CD4-positive, alpha-beta T cell treated with Interferon alpha-2 for 1 hour (primary cell): ENCODE results near the gene MRPS30.
"Not testable (repeated sequence)": the region's sequence is repeated elsewhere in the genome, so short reads cannot be mapped to it uniquely, and the experiment has no call there.

ENCODE experiments used
- DNase-seq, 2 donors: peaks; one replicate each; pipeline ENCODE4 v3.0.0-alpha.2; 2020 to 2022

Gene MRPS30

GRCh38 chr5:44808435-44809214 is at the start of gene MRPS30:
MRPS30 (plus strand) TSS chr5:44808947; CDS start chr5:44808963, 16 bp downstream.
- DNase-seq = peak; percentile 94 to 96

GRCh38 chr5:44769200-44769876 is 39.4 kb upstream of the MRPS30 start:
- no peak for DNase-seq

DNA sequence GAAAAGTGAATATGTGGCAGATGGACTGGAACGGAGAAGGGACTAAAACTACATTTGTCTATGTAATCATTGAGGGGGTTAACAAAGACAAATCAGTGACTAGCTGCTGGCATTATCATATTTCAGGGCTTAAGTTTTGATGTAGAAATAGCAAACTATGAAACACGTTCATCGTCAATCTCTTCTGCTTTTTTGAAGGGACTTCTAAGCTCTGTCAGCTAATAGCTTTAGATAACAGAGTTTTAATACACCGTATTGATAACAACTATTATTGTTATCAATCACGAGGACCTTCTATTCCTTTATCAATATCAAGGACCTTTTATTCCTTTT is 38.9 kb upstream of the MRPS30 start:
- no peak for DNase-seq

GRCh38 chr5:44770780-44771717 is 37.7 kb upstream of the MRPS30 start:
- no peak for DNase-seq

DNA sequence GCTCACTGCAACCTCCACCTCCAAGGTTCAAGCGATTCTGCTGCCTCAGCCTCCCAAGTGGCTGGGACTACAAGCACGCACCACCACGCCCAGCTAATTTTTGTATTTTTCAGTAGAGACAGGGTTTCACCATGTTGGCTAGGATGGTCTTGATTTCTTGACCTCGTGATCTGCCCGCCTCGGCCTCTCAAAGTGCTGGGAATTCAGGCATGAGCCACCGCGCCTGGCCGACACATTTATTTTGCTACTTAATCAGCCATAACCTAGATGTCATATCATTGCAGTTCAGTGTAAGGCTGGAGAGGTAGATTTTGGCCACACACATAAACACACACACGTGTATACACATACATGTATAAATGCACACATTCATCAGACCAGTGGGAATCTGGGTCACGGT is 36.4 kb upstream of the MRPS30 start:
- not testable (repeated sequence) for DNase-seq

DNA sequence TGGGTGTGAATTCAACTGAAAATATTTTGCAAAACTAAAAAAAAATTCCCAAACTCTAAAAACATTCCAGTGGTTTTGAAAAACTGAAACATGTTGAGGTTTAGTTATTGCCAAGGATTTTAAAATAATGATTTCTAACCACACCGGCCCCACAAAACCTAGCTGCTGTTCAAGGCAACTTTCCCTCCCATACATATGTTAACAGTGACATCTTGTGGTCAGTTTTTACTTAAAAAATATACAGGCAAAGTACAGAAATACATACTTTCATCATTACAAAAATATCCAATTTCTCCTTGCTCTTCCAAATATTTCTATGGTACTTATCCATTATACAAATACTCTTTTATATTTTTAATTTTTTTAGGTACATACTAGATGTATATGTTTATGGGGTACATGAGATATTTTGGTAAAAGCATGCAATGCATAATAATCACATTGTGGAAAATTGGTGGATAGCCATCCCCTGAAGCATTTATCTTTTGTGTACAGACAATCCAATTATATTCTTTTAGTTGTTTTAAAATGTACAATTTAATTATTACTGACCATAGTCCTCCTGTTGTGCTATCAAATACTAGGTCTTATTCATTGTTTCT is 34.4 kb upstream of the MRPS30 start:
- DNase-seq = peak in 1 of 2 donors; percentile 35

DNA sequence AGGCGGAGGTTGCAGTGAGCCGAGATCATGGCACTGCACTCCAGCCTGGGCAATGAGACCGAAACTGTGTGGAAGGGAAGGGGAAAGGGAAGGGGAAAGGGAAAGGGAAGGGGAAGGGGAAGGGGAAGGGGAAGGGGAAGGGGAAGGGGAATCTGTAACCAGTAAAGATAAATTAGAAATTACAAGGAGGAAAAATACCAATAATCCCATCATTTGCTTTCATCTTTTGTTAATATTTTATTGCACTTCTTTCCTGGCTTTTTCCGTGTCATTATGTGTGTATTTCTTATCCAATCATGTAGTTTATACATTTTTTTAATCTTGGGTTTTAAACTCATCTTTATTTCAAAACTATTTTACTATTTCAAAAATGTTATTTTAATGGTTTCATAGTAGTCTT is 29.6 kb upstream of the MRPS30 start:
- no peak for DNase-seq

DNA sequence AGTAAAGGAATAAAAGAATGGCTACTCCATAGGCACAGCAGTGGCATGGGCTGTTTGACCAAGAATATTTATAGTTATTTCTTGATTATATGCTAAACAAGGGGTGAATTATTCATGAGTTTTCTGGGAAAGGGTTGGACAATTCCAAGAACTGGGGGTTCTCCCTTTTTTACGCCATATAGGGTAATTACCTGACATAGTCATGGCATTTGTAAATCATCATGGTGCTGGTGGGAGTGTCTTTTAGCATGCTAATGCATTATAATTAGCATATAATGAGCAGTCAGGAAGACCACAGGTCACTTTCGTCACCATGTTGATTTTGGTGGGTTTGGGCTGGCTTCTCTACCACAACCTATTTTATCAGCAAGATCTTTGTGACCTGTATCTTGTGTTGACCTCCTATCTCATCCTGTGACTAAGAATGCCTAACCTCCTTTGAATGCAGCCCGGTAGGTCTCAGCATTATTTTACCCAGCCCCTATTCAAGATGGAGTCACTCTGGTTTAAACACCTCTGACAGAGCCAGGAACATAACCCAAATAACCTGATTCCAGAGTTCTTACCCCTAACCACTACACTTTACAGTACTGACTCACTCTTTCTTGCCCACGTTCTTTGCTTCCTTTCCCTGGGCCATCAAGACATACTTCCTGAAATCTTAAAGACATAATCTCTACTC is 25.0 kb upstream of the MRPS30 start:
- DNase-seq = no peak

- no peak for DNase-seq
Observed at GRCh38 chr5:44787731-44788130, 21.0 kb upstream of the MRPS30 start.

DNA sequence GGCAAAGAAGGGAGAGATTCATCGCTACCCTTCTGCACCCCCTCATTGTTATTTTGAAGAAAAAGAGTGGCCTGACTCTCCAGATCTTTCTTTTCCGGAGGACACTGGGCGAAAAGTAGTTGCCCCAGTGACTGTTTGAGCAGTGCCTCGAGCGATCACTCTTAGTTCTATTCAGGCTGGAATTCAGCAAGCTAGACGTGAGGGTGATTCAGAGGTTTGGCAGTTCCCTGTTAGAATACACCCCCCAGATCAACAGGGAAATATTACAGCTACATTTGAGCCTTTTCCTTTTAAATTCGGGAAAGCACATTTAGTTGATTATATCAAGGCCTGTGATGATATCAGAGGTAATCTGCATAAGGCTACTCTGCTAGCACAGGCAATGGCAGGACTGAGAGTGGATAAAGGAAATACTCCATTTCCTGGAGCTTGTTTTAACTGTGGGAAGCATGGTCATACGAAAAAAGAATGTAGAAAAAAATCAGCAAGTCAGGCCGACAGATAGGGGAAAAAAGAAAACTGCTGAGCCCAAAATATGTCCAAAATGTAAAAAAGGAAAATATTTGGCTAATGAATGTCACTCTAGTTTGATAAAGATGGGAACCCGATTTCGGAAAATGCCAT is 19.3 kb upstream of the MRPS30 start:
- DNase-seq = not testable (repeated sequence)

DNA sequence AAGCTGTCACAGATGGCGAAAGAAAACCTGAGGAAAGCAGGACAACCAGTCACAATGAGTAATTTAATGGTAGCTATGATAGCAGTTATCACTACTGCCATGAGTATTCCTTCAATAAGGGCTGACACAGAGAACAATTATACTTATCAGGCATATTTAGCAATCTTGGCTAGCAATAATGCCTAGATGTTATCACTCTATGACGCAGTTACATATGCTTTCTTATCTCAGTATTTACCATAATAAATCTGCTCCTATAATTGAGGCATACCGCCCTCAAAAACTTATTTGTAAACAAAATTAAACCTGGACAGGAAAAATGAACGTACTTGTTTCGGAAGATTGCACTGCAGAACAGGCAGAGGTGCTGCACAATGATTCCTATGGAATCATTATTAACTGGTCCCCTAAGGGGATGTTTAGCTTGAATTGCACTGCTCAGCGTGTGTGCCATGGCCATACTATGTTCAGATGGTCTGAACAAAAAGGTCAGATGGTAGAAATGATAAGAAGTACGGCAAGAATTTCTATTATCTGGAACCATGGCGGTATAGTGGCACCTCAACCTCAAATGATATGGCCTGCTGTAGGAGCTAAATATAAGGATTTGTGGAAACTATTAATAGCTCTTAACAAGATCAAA is 16.6 kb upstream of the MRPS30 start:
- not testable (repeated sequence) for DNase-seq

DNA sequence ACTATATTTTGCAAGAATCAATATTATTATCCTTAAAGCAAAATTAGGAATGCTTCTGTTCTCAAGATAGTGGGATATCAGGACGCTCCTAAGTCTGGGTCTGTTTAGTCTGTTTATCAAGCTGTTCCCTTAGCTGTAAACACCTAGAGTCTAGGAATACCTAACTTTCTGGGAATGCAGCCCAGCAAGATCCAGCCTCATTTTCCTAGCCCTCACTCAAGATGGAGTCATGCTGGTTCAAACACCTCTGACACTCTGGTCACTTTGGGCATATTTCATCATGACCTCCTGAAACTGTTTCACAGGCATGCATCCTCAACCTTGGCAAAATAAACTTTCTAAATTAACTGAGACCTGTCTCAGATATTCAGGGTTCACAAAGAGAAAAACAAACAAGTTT is 14.4 kb upstream of the MRPS30 start:
- no peak for DNase-seq

- DNase-seq = no peak
Observed at GRCh38 chr5:44795496-44795895, 13.3 kb upstream of the MRPS30 start.

DNA sequence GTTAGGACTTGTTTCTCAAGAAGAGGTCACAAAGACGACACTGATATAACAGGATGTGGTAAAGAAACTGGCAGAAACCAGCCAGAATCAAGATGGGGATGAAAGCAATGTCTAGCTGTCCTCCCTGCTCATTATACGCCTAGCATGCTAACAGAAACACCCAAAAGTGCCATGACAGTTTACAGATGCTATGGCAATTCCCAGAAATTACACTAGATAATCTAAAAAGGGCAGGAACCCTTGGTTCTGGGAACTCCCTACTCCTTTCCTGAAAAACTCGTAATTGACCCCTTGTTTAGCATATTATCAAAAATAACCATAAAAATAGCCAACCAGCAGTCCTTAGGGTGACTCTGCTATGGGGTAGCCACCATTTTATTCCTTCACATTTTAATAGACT is 10.9 kb upstream of the MRPS30 start:
- DNase-seq = no peak

DNA sequence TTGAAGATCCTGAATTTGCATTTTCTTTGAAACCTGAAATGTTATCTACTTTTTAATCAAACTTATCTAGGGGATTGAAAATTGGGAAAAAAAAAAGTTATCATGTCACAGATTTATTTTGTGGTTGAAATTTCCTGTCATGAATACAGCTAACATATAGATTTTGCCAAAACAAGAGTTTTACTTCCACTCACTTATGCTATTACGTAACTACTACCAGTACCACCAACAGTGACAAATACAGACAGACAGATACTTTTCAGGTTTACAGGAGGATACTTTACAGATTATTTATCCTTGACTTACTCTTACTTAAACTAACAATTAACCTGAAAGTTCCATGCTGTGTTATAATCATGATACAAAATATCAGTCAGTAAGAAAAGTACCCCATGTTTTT is 6.8 kb upstream of the MRPS30 start:
- DNase-seq = no peak

DNA sequence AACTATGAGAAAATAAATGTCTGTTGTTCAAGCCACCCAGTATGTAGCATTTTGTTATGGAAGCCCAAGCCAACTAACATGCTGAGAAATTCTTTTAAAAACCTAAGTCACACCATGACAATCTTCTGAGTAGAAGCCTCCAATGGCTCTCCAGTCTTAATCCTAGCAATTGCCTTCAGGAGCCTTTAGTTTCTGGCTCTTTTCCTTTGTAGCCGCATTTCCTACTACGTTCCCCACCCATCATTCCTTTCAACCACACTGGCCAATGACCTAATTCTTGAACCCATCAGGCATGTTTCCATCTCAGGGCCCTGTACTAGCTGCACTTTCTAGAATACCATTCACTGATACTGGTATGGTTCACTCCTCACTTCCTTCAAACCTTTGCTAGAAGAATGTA is 2.1 kb upstream of the MRPS30 start:
- no peak for DNase-seq

DNA sequence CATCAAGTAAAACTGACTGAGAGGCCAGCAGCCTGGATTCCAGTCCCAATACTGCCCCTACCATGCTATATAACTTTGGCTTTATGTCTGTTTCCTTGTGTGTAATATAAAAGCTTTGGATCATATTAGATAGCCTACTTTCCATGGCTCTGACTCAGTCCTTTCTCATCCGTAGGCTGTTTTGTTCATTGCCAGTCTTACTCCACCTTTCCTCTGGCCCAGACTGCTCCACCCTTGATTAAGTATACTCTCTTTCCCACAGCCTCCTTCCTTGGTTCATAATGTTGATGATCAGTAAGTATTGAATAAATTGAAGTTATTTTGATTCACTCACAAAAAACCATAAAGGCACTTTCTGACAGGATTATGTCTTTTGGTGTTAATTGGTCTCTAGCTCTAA is 1.5 kb upstream of the MRPS30 start:
- no peak for DNase-seq

GRCh38 chr5:44809215-44809955 is 638 bp downstream of the MRPS30 start:
- peak; percentile 3 to 46 for DNase-seq

- DNase-seq = no peak
Observed at GRCh38 chr5:44809956-44810420, 1.2 kb downstream of the MRPS30 start.

DNA sequence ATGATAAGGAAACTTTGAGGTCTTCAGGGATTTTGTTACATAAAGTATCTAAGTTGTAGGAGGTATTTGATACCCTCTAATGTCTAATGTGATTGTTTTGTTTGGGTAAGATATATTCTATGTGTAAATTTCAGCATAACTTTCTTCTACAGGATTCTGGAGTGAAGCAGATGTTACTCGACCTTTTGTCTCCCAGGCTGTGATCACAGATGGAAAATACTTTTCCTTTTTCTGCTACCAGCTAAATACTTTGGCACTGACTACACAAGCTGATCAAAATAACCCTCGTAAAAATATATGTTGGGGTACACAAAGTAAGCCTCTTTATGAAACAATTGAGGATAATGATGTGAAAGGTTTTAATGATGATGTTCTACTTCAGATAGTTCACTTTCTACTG is 6.0 kb downstream of the MRPS30 start:
- DNase-seq = no peak

DNA sequence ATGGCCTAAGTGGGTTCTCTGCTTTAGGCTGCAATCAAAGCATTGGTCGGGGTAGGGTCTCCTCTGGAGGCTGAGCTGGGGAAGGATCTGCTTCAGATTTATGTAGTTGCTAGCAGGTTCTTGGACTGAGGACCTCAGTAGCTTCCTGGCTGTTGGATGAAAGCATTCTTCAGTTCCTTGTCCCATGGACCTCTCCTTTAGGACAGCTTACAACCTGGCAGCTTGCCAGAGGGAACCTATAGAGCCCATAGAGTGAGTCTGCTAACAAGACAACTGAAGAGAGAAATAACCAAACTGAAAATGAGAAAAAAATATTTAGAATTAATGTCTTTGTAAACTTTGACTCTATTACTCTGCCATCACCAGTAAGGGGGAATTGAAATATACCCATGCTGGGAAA is 12.4 kb downstream of the MRPS30 start:
- DNase-seq = no peak
